ENCODE measurements around the gene ARID5B.

ARID5B gene

DNA sequence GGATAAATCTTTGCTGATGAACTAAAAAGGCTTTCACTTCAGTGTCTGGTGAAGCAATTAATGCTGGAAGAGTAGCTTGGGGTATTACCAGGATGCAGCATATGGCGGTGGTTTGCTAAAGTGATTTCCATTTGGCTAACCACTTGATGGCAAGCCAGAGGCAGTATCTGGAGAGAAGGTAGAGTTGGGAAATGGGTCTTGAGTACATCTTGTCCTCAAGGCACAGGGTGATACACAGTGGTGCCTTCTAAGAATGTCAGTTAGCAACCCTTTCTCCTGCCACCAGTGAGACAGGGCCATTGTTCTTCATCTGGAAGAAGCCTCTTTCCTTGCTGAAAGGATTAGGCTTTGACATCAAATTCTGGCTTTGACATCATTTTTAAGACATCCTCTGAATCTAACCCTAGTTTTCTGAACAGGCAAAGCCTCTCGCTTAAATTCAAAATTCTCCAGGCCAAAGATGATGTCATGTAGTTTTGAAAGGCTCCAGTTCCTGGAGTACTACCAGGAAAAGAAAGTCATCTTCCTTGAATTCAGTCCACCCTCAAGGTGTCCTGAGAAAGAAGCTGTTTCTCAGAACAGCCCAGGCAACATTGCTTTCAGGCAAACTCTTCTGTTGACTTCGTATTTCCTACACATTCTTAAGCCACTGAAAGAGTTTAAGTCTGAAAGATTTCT lies 162.4 kb downstream of the ARID5B start:
- in situ Hi-C loops (cut with MboI; ENCODE audit: low sequenced_read_pairs), result no loop called here

DNA sequence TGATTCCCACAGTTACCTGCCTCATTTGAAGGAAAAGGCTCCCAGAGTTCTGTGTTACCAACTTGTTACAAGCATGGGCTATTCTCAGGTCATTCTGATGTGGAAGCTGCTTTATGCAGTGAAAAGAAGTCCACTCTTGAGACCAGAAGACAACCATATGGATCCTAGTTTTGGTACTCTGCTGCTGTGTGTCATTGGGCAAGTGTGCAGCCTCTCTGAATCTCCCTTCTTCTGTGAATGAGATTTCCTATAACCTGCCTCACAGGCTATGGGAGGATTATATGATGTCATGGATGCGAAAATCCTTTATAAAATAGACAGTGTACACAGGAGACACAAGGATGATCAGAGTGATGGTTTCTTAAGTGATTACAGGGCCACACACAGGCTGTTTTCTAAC lies 166.1 kb downstream of the ARID5B start:
- in situ Hi-C loops (cut with MboI; ENCODE audit: low sequenced_read_pairs), result no loop called here

- in situ Hi-C loops (cut with MboI; ENCODE audit: low sequenced_read_pairs), result no loop called here
These were observed 167.0 kb downstream of the ARID5B start for GRCh38 chr10:62068464-62068863.

DNA sequence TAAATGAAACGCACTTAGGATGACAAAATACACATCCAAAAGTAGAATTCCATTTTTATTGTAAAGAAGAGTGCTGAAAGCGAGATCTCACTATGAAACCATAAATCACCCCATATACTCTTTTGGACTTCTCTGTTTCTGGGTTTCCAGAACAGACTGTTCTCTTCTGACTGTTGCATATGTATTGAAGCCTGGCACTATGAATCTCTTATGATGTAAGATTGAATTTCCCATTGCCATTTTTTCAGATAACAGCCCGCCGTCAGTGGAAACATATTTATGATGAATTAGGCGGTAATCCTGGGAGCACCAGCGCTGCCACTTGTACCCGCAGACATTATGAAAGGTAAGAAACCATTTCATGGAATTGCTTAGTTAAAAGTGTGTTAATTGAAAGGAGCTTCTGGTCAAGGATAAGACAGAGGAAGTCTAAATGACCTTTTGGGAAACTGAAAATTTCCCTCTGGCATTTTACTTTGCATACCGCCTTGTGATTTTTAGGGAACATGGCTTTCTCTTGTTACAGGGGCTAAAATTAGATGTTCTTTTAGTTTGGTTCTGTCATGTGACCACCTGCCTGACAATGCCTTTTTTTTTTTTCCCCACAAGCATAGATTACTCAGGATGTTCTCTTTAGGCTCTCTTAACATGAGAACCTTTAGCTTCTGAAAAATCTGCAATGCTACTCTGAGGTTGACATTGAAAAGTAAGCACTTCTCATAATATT lies 168.1 kb downstream of the ARID5B start:
- in situ Hi-C loops (cut with MboI; ENCODE audit: low sequenced_read_pairs), result no loop called here

GRCh38 chr10:62071846-62072281 lies 170.4 kb downstream of the ARID5B start:
- in situ Hi-C loops (cut with MboI; ENCODE audit: low sequenced_read_pairs), result no loop called here

DNA sequence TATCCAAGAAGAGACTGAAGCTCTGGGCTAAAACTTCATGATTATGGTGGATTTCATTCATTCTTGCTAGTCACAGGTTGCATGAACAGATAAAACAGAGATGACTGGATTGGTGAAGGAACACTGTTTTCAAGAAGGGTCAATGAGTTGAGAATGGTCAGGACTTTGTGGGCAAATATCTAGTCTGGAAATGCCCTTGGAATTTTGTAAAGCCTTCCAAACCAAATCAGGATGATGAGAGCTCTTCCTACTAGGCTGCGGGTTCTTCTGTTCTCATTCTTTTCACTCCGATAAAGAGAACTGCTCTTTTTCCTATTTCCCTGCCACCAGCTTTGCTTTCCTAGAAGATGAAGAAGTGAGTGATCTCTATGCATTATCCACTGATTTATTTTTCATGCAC lies 171.4 kb downstream of the ARID5B start:
- in situ Hi-C loops (cut with MboI; ENCODE audit: low sequenced_read_pairs), result no loop called here

DNA sequence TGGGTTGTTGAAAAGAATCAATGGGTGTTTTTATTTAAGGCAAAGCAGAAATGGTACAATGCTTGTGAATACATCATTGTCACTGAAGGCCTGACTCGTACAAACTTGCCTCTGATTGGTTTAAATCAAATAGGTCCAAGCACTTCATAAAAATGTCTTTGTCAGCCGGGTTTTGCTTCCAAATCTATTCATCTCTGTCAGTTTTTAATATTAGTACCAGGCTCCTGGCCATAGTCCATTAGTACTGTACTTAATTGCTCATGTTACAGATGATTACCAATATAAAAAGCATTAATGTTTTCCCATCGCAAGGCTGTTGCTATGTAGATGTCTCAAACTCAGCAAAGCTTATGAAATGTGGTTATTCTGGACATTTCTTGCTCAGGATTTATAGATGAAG lies 171.9 kb downstream of the ARID5B start:
- in situ Hi-C loops (cut with MboI; ENCODE audit: low sequenced_read_pairs), result no loop called here

DNA sequence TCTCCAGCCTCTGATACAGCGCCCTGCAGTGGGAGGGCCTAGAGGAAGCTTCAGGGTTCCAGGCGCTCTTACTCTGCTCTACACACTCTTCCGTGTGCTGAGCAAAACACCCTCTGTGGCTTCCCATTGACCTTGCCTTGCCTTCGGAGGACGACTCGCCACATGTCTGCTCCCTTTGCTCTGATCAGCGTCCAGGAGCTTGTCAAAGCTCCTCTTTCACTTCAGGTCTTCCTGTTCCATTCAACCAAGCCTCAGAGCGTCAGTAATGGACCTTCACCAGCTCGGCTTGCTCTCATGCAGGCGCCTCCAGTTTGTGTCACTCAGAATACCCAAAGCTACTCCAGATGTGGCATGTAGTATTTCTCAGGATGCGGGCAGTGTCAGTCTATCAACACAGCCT lies 173.9 kb downstream of the ARID5B start:
- in situ Hi-C loops (cut with MboI; ENCODE audit: low sequenced_read_pairs), result no loop called here

DNA sequence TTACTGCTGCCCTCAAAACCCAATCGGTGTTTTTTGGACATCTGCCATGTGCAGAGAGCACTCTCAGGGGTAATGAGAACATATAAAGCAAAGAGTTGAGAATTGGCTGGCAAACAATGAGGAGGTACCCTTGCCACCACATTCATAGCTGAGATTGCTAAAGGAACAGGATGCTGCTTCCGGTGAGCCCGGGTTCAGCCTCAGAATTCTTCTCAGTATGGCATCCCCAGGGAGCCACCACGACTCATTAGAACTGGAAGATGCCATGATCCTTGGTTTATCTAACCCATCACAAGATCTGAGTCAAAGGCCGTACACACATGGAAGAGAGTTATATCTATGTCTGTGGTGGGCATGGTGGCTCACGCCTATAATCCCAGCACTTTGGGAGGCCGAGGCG lies 174.4 kb downstream of the ARID5B start:
- in situ Hi-C loops (cut with MboI; ENCODE audit: low sequenced_read_pairs), result no loop called here

DNA sequence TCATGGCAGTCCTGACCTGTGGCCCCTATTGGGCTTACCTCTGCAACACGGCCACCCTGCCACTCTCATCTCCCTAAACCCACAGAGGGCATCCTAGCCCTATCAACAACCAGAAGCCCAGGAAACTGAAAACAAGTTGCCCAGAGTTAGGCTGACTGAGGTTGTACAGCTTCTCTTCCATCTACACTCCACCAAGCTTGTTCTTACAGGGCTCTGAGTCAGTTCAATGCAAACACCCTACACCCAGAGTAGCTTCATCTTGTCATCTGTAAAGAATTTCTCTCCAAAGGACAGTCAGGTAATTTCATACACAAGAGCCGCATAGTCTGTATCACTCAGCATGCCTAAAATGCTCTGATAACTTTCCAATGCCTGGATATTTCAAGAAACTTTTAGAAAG lies 175.4 kb downstream of the ARID5B start:
- in situ Hi-C loops (cut with MboI; ENCODE audit: low sequenced_read_pairs), result no loop called here

- in situ Hi-C loops (cut with MboI; ENCODE audit: low sequenced_read_pairs), result no loop called here
These were observed 176.0 kb downstream of the ARID5B start for GRCh38 chr10:62077330-62078015.

- in situ Hi-C loops (cut with MboI; ENCODE audit: low sequenced_read_pairs), result no loop called here
These were observed 178.5 kb downstream of the ARID5B start for GRCh38 chr10:62079885-62080559.

DNA sequence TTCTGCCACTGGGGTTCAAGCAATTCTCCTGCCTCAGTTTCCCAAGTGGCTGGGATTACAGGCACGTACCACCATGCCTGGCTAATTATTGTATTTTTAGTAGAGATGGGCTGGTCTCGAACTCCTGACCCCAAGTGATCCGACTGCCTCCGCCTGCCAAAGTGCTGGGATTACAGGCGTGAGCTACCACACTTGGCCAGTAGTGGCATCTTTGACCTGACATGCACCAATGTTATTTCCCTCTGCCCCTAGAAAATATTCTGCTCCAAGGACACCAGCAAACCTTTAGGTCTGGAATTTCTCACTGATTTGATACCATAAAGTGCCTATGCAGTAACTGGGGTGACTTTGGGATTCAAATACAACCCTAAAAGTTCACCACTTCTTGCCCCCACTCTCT lies 179.4 kb downstream of the ARID5B start:
- in situ Hi-C loops (cut with MboI; ENCODE audit: low sequenced_read_pairs), result no loop called here

- in situ Hi-C loops (cut with MboI; ENCODE audit: low sequenced_read_pairs), result no loop called here
These were observed 180.1 kb downstream of the ARID5B start for GRCh38 chr10:62081341-62082270.

DNA sequence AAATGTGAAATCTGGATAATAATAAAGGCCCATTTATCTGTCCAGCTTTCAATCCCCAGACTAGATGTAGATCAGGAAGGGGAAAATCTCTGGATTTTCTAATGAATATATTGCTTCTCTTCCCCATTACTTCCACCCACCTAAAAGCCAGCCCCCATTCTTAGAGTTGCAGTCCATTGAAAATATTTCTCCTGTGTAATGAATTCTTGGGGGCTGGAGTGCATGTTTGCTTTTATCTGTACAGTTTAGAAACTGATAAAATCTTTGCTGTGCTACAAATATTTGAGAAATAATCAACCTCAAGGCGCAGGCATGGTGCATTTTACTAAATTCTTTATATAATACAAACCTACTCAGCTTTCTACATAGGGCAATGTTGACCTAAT lies 180.8 kb downstream of the ARID5B start:
- in situ Hi-C loops (cut with MboI; ENCODE audit: low sequenced_read_pairs), result no loop called here

- in situ Hi-C loops (cut with MboI; ENCODE audit: low sequenced_read_pairs), result no loop called here
These were observed 181.4 kb downstream of the ARID5B start for GRCh38 chr10:62082729-62083411.

DNA sequence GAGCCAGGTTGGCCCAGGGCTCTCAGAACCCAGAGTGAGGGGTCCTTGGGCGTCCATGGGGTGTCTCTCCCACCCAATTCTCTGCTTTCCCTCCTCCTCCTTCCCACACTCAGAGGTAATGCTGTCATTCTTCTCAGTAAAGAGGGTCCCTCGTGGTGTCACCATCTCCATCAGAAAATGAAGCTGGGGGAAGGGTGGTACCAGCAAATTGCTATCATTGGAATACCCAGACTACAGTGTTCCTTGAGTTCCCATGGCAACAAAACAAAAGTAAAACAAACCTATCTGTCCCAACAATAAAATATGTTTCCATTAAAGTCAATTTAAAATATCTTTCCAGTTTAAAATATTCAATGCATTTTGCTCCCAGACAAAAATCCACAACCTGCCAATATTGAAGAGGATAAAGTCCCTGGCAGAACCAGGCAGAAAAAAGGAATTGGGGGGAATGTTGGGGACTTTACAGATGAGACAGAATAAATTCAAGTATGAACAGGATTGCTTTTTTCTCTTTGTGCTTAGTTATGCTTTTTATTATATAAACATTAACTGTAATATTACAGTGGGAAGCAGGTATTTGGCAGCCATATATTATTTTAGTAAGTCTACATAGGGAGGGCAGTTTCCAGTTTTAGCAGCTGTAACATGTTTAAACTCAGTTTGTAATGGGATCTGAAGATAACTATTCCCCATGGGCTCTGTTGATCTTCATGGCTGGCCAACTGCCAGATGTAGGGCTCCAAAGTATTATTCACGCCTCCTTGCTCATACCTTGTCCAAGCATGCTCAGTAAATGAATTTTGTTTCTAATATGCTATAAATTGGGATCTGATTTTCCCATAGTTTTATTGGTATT lies 182.1 kb downstream of the ARID5B start:
- in situ Hi-C loops (cut with MboI; ENCODE audit: low sequenced_read_pairs), result no loop called here

DNA sequence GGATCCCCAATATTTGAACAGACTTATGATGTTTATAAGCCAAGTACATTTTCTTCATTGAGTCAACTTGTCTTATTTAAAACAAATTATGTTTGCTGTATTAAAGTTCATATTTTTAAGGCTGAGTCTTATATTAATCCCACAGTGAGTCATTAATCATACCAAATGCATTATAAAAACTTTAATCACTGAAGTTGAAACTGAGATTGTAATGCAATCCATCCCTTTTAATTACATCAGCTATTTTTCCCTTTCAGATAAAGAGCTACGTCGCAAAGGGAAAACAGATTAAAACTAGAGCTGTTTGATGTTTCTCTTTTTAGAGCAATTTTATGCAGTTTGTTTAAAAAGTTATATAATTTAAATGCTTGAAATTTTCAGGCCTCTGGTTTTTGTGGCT lies 183.0 kb downstream of the ARID5B start:
- in situ Hi-C loops (cut with MboI; ENCODE audit: low sequenced_read_pairs), result no loop called here

GRCh38 chr10:62085404-62085803 lies 183.9 kb downstream of the ARID5B start:
- in situ Hi-C loops (cut with MboI; ENCODE audit: low sequenced_read_pairs), result no loop called here

Data from HL-60/S4 treated with phorbol 12-myristate 13-acetate at 8.2 ng/mL for 4 days and 3 days (cell line).